GM19099 (cell line): Measurements from ENCODE around the gene MIER2.

ENCODE experiments used
- POLR2A ChIP-seq: IDR thresholded peaks from 3 replicates; pipeline ENCODE4 v1.6.1; 2011; ENCODE audit warnings: low read depth; ENCODE audit not compliant: insufficient read length; ENCODE audit errors: extremely low read depth

Gene MIER2

DNA sequence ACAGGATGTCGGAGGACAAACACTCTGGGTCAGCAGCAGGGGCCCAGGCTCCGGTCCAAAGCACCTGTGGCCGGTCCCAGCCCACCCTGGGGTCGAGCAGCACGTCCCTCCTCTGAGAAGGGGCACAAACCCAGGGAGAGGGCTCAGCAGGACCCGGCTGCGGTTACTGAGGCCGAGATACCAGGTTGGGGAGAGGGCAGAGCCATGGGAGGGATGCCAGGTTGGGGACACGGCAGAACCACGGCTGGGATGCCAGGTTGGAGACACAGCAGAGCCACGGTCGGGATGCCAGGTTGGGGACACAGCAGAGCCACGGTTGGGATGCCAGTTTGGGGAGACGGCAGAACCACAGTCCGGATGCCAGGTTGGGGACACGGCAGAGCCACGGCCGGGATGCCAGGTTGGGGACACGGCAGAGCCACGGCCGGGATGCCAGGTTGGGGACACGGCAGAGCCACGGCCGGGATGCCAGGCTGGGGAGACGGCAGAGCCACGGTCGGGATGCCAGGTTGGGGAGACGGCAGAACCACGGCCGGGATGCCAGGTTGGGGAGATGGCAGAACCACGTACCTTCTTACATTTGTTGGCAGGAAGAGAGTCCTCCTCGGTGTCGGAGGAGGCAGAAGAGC is 18.5 kb downstream of the MIER2 start:
- TF ChIP-seq POLR2A = no peak

DNA sequence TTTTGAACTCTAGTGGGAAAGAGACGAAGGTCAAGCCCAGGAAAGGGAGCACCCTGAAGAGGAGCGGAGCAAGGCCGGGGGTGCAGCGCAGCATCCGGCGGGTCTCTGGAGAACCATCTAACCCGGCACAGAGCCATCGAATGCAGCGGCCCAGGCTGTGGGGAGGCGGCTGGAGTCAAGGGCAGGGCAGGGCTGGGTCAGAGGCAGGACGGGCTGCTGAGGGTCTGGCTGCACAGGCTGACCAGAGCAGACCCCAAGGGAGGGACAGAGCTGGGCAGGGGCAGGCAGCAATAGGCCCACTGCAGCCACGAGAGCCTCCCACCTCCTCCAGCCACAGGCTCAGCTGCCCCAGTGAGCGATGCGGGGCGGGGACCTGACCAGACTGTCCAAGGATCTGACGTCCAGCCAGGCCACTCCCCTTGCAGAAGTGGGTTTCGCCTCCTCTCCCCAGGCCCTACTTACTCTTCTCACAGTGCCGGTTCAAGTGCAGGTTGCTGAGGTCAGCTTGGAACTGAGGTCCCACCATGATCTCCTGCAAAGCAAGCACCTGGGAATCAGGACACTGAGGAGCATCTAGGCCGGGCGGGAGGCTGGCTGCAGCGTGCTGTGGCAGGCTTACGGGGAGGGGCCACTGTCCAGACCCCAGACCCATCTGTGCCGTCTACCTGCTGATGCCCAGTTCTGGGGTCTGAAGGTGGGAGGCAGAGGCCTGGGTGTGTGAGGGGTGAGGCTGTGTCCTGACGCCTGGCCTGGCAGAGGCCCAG is 19.2 kb downstream of the MIER2 start:
- no peak for TF ChIP-seq POLR2A

DNA sequence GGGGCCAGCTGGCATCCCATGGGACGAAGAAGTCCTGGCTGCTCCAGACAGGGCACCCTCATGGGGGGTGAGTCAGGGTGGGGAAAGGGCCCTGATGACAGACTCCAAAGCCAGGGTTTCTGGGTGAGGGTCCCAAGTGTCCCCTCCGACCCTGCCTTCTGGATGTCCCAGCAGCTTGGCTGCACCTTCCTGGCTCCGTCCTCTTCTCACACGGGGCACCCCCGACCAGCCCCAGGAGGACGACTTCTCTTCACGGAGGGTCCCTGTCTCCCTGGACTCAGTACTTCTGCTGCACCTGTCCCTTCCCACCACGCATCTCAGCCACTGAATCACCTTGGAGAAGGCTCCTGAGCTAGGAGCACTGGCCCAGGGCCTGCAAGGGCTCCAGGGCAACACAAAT is 19.9 kb downstream of the MIER2 start:
- no peak for TF ChIP-seq POLR2A

DNA sequence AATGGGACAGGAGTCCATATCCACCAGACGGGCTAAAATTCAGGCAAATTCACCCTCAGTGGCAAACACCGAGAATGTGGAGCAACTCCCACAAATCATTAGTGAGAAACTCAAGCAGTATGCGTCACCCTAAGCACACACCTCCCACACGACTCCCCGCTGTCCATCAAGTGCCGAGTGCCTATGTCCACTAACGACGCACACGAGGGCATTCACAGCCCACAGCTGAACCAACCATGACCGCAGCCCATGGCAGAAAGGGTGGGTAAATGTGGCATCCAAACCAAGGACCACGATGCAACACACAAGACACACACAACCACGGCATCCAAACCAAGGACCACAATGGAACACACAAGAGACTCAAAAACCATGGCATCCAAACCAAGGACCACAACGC is 22.0 kb downstream of the MIER2 start:
- no peak for TF ChIP-seq POLR2A

DNA sequence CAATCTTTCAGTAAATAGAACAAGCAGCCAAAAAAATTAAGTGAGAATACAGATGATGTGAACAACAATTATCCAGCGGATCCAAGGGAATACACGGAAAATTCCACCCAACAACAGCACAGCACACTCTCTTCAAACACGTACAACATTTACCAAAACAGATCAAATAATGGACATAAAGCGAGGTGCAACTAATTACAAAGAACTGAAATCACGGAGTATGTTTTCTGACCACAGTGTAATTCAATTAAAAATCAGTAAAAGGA is 26.2 kb downstream of the MIER2 start:
- TF ChIP-seq POLR2A = no peak

DNA sequence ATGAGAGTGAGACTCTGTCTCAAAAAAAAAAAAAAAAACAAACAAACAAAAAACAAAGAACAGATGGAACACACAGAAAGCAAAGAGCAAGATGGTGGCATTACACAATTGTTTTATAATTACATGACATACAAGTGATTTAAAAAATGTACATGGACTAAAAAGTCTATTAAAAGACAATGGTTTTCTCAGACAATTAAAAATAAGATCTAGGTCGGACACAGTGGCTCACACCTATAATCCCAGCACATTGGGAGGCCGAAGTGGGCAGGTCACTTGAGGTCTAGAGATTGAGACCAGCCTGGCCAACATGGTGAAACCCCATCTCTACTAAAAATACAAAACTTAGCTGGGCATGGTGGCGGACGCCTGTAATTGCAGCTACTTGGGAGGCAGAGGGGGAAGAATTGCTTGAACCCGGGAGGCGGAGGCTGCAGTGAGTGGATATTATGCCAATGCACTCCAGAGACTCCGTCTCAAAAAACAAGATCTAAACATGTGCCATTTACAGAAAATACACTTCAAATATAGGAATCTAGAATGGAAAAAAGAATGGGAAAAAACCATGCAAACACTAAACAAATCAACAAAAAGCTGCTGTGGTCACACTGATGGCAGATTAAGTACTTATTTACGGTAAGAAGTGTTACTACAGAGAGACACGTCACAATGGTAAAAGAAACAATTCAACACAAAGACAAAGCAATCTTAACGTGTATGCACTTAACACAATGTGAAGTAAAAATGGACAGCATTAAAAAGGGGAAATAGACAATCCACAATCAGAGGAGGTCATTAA is 26.7 kb downstream of the MIER2 start:
- no peak for TF ChIP-seq POLR2A

- no peak for TF ChIP-seq POLR2A
Measured at GRCh38 chr19:315811-316210, 28.8 kb downstream of the MIER2 start.

DNA sequence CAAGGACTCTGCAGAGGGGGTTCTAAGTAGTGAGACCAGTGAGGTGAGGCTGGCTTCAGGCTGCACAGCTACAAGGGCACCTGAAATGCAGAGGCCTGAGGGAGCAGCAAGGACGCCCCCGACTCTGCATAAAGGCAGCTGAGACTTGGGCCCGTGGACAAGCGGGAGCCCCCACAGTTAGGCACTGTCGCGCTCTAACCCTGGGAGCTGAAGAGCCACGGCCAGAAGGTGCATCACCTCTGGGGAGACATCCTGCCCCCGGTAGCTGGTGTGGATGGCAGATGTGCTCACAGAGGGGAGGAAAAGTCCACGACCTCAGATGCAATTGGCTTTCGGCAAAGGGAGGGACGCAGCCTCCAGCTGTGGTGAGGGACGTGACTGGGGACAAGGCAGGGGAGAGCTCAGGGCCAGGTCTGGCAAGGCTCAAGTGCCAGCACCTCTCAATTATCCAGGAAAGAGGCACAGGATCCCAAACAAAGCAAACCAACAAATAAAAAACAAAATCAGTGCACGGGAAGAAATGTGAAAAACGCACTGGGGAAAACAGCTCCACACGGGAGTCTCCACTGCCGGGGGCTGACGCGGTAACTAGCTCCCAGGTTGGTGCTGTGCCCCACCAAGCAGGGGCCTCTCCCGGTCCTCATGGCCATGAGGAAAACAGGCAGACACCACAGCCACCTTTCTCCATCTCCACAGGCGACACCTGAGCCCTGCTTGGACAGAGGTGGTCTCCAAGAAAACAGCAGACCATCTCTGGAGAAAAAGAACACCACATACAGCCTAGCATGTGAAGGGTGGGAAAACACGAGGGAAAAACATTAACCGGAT is 30.4 kb downstream of the MIER2 start:
- TF ChIP-seq POLR2A = no peak

DNA sequence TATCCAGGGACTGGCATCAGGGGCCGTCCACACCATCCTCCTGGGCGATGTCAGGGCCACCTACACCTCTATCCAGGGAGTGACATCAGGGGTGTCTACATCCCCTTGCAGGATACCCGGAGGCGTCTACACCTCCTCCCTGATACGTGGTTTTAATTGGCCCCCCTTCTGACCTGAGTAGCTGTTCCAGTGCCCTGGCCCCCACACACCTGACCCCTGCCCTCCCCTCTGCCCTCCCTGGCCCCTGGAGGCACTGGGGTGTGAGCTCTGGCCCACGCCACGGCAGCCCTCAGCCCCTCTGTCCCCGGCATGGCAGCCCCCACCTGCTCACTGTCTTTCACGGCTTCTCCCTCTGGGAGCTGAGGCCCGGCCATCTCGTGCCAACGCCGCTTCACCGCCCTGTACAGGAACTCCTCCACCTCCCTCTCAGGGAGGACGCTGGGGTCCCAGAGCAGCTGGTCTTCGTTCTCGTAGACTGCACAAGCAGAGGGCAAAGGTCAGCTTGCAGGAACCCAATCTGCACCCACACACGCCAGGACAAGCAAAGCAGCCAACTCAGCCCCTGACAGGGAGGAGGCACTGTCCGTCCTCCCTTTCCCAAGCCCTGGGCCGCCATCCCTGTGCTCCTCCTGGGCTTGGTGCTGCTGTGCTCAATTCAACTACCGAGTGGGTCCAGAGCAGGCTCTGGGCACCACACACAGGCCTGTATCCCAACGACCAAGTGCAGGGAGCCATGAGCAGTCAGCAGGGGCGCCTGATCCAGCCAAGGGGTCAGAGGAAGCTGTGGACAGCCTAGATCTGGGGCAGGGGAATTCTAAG is 31.2 kb downstream of the MIER2 start:
- no peak for TF ChIP-seq POLR2A

DNA sequence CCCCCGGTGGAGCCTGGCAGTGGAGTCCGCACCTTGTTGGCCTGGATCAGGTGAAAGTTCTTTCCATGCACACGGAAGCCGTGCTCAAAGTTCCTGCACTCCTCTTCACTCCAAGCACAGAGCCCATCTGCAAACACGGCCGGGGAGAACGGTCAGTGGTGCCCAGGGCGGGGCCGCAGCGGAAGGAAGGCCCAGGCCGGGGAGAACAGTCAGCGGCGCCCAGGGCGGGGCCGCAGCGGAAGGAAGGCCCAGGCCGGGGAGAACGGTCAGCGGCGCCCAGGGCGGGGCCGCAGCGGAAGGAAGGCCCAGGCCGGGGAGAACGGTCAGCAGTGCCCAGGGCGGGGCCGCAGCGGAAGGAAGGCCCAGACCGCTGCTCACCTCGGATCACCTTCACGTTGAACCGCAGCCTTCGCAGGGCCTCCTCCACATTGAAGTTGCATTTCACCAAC is 32.8 kb downstream of the MIER2 start:
- TF ChIP-seq POLR2A = no peak

- TF ChIP-seq POLR2A = no peak
Measured at GRCh38 chr19:310781-311496, 33.7 kb downstream of the MIER2 start.

GRCh38 chr19:310141-310651 is 34.4 kb downstream of the MIER2 start:
- no peak for TF ChIP-seq POLR2A

- TF ChIP-seq POLR2A = no peak
Measured at GRCh38 chr19:309206-309565, 35.4 kb downstream of the MIER2 start.
